Tibial nerve (tissue), 3 donors: ENCODE data around the gene SETD2.

Experiments
- CTCF ChIP-seq, 5 experiments: fragments of 200-600 bp in 3 of 5; fragments of 450-650 bp in 2 of 5; sonication (generic) in 3 of 5; IDR thresholded peaks; one replicate each; pipeline ENCODE4 v1.5.1; 2016 to 2019; ENCODE audit warnings: antibody characterized with exemption in 5 of 5, mild to moderate bottlenecking in 3 of 5, moderate library complexity in 2 of 5
- POLR2A ChIP-seq, 2 donors: fragments of 450-650 bp; IDR thresholded peaks; one replicate each; pipeline ENCODE4 v1.6.1; 2017; ENCODE audit warnings: antibody characterized with exemption in 2 of 2, mild to moderate bottlenecking in 2 of 2, moderate library complexity in 2 of 2

GRCh38 chr3:47005212-47006144 lies 158.4 kb downstream of the SETD2 start:
- TF ChIP-seq POLR2A (IDR thresholded peaks at IDR 0.05) (no peak), CTCF (IDR thresholded peaks at IDR 0.05) (no peak)
